Stimulated activated CD4-positive, alpha-beta T cell treated with anti-CD3 and anti-CD28 coated beads, Interleukin-2, amount 100 ng/mL, for 4 hours (primary cell): ENCODE measurements around the gene AP3D1.
"Not testable (repeated sequence)": the region's sequence is repeated elsewhere in the genome, so short reads cannot be mapped to it uniquely, and the experiment has no call there.

Experiments
- DNase-seq: peaks from one replicate; pipeline ENCODE4 v3.0.0-alpha.2; 2020; ENCODE audit warnings: low read depth

The AP3D1 gene

DNA sequence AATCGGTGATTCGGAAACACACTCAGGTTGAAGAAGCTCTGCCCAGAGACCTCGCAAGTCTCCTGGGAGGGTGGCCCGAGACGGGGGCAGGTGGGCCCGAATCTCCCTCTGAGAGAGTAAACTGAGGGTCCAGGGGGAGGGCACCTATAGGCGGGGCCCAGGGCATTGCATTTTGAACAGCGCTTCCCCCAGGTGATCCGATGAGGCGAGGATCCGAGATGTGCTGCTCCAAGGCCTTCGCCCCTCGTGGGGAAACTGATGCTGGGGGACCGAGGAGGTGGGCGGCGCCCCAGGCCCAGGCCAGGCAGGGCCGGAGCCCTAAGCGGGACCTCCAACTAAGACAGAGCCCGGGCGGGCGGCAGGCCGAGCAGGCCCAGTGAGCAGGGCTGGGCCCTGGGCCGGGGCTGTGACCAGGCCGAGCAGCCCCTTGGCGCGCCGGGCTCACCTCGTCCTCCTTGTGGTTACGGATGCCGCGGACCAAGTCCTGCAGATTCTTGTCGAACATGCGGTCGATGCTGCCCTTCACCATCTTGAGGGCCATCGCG lies 500 bp downstream of the AP3D1 start:
- no peak for DNase-seq

DNA sequence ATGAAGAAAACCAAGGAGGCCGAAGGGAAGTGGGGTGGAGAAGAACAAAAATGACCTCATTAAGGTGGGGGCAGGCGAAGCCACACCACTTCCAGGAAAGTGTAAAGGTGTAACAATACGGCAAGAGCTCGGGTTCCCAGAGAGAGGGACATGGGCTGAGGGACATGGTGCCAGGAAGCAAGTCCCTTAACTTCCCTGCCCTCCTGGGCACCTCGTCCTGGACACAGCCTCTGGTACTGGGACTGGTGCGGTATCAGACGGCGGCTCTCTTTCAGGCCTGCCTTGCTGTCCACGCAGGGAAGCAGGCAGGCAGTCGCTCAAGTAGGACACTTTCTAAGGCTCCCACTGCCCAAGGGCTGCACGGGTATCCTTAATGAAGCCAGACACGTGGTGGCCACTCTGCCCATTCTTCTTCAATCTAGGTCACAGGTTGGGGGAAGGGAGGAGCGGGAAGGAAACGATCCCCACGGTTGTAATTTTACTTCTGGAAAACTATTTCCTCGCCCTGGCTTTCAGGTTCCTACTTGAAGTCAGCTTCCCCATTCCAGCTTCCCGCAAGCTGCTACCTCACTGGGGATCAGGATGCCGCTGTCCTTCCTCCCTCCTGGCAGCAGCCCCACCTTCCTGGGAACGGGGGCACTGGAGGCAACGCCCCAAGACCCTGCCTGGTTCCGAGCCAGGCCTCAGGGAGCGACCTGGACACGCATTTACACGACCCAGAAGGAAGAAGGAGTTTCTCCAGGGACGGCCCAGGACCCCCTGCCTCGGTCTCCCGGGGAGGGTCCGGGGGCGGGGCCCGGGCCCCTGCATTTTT lies 1.2 kb downstream of the AP3D1 start:
- no peak for DNase-seq

DNA sequence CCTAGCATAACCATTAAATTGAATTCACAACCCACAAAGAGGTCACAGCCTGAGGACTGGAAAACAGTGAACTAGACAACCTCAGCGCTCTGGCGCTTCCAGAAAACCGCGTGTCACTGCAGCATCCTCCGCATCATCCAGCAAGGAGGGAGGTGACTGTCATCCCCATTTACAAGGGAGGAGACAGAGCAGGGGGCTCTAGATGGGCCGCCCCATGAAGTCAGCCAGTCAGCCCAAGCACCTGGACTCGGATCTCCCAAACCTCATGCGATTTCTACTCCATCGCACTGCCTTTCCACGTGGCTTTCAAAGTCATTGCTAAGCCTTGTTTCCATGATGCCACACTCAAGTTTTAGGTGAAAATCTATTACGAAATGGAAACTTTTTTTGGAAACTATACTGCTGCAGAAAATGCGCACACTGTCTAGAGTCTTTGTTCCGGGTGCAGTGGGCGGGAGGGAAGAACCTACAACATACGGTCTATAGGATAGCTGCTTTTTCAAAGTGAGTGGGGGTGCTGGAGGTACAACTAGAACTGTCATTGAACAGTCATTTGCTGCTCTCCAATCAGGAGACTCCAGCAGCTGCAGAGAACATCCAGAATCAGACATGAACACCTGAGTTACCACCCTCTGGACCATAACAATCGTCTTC lies 2.8 kb downstream of the AP3D1 start:
- DNase-seq: no peak

- no peak for DNase-seq
These were observed 5.5 kb downstream of the AP3D1 start for GRCh38 chr19:2145831-2146241.

- DNase-seq: no peak
These were observed 7.2 kb downstream of the AP3D1 start for GRCh38 chr19:2144190-2144589.

DNA sequence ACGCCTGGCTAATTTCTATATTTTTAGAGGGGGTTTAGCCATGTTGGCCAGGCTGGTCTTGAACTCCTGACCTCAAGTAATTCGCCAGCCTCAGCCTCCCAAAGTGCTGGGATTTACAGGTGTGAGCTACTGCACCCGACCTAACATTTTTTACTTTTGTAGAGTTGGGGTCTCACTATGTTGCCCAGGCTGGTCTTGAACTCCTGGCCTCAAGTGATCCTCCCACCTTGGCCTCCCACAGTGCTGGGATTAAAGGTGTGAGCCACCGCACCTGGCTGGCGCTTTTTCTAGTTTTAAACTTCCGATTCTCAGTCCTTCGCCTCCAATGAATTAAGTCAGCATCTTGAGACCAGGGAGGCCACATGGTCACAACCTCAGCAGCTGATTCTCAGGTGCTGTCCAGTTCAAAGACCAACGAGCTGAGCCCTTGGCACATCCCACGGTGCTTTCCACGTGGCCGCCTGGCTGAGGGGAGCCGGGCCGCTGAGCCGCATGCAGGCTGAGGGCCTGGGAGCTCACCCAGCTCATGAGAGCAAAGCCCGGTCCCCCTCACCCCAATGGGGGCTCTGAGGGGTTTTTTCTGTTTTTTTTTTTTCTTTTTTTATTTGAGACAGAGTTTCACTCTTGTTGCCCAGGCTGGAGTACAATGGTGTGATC lies 9.1 kb downstream of the AP3D1 start:
- no peak for DNase-seq

GRCh38 chr19:2140138-2140569 lies 11.2 kb downstream of the AP3D1 start:
- no peak for DNase-seq

DNA sequence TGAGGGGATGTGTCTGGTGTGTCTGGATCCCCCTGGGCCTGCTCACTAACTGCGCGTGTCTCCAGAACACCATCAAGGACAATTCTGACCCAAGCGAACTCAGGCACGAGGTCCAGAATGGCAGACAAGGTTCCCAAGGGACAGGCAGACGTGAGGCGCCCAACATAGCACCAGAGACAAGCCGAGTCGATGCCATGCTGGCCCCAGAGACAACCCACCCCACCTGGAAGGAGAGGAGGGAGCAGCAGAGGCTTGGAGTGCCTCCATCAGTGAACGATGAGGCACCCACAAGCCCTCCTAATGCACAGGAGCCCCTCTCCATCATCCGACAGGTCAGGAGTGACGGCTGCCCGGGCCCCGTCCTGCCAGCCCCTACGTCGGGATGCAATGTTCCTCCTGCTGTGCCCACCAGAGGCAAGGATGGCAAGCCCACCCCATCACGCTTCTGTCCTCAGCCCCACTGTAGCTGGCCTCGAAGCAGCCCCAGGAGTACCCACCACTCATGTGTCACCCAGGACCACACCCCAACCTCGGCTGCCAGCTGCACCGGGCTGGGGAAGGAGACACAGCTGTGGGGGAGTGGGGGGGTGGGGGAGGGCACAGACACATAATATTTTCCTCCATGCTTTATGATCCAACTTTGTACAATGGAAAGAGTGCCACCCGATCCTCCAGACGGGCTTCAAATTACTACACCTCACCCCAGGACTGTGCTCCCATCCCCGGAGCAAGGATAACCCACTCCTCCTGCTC lies 11.8 kb downstream of the AP3D1 start:
- no peak for DNase-seq

DNA sequence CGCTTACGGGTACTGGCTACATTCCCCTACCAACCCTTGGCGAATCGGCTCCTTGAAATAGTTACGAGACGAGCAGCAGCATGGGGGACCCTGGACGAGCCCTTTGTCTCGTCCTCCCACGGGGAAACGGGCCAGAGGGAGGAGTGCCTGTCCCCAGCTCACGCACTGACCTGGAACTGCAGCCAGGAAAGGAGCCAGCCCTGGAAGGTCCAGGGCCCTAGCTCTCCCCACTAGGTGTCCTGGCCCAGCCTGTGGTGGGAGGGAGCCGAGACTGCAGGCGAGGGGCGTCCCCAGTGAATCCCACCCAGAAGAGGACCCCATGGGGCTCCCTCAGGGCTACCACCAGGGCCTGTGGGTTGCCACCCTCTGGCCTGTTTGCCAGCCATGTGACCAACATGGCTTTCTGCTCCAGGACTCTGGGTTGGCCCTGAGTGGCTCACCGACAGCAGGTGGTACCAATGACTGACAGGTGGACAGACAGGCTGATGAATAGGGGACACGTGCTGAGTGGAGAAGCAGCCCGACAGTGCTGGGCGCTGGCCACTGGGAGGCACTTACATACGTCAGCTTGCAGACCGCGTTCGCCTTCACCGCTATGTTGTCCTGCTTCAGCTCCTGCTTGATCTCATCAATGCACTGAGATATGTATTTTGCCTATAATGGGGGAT lies 13.2 kb downstream of the AP3D1 start:
- DNase-seq: no peak

- DNase-seq: no peak
These were observed 14.6 kb downstream of the AP3D1 start for GRCh38 chr19:2136796-2137195.

DNA sequence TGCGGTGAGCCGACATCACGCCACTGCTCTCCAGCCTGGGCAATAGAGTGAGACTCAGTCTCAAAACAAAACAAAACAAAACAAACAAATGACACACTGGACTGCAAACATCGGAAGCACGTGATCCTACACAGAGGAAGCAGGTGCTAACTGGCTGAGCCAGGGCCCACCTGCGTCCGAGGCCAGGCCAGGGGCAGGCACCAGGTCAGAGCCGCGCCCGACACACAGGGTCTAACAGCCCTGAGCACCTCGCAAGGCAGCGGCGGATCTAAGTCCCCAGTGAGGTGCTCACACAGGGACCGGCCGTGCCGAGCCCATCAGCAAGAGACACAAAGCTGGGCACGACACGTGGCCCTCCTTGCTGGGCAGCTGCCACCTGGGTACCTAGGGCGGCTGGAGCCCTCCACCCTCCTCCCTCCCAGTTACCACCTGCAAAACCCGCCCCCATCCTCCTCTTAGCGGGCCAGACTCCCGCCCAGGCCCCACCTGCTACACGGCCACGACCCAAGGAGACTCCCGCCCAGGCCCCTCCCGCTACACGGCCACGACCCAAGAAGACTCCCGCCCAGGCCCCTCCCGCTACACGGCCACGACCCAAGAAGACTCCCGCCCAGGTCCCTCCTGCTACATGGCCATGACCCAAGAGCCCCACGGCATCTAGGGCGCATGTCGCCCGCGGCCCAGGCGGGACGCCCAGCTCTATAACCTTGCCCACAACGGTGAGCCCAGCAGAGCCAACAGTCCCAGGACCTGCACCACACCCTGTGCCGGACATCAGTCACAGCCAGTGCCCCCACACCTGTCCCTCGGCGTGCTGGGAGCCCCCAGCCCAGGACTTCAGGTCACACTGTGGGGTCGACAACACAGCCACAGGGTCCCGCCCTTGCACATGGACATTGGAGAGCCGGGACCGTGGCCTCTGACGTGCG lies 15.6 kb downstream of the AP3D1 start:
- no peak for DNase-seq

DNA sequence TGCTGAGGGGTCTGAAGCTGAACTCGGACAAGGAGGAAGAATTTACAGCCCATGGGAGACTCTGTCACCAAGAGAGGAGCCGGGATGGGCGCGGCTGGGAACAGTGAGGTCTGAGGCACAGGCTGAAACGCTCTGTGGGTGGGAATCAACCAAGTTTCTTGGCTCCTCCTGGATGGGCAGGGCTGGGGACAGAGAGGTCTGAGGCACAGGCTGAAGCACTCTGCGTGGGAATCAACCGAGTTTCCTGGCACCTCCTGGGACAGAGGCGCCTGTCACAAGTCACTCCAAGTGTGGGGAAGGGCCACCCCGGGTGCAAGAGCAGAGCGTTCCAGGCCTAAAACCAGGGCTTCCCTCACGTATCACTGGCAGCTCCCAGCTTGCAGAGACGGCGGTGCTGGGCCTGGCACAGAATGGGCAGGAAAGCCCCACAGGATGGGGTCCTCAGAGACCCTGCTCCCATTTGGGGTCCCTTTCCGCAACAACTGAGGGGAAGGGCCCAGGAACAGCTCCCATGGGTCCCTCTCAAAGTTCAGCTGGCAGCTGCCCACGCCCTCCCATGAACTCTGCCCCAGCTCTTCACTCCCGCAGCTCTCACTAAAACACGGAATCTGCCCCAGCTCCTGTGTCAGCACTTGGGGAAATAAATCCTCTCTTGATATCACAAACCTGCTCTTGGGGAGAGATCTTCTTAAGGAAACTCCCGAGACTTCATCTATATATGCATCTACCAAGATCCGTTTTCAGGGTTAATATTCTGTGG lies 18.5 kb downstream of the AP3D1 start:
- no peak for DNase-seq

DNA sequence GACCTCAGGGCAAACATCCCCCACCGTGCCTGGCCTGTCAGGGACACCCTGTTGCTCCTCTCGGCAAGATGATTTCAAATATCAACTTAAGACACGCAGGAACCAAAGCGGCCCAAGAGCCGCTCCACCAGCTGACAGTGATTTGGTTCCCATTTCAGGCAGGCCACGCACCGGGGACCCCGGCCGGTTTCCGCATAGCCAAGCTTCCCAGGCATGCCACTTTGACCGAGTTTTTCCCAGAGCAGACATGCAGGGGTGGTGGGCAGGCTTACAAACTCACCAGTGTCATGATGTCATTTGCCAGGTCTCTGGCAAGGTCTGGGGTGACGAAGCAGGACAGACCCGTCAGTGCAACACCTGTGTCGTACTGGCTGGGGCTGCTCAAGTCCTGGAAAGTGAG lies 19.2 kb downstream of the AP3D1 start:
- no peak for DNase-seq

DNA sequence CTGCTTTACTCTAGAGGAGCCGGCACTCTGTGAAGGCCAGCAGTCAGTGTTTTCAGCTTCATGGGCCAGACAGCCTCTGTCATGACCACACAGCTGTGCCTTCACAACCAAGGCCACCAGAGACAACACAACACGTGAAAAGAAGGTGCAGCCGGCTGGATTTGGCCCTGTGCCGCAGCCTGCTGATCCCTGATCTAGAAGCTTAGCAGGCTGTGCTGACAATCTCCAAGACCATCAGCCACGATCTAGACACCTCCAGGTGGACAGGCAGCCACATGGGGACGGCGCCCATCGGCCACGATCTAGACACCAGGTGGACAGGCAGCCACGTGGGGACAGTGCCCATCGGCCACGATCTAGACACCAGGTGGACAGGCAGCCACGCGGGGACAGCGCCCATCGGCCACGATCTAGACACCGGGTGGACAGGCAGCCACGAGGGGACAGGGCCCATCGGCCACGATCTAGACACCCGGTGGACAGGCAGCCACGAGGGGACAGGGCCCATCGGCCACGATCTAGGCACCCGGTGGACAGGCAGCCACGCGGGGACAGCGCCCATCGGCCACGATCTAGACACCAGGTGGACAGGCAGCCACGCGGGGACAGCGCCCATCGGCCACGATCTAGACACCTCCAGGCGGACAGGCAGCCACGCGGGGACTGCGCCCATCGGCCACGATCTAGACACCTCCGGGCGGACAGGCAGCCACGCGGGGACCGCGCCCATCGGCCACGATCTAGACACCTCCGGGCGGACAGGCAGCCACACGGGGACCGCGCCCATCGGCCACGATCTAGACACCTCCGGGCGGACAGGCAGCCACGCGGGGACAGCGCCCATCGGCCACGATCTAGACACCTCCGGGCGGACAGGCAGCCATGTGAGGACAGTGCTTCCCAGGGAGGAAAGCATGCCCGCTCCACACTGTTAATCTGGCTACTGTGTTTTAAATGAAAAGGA lies 20.1 kb downstream of the AP3D1 start:
- DNase-seq: not testable (repeated sequence)

DNA sequence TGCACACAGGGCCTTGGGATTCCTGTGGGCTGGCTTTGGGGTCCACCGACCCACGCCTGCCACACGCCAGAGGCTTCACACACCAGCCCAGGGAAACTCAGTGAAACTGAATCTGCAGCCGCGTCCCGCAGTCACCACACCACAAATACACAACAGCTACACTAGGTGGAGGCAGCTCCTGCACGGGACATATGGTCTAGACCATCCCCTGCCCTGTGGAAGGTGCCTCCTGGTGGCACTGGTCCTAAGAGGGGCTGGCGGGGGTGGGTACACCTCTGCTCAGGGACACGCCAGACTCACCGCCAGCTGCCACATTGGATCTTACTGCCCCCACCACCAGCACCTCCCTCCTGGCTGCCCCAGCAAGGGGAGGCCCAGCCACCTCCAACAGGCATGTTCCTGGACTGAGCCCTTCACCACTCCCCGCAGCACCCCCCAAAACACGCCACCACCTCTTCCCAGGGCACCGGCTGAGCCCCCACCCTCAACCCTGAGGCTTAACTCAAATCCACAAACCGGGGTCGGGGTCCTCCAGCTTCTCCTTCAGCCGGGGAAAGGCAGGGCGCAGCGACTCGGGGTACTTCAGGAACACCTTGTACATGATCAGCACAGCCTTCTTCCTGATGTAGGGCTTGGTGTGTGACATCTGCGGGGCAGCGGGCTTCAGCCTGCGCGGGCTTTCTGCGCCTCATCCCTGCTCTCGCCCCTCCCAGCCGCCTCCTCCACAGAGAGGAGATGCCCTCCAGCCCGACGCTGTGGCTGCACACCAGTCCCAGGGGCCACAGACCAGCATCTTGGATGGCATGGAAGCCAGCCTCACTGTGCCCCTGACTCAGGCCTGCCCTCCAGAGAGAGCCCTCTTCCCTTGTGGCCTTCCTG lies 21.2 kb downstream of the AP3D1 start:
- no peak for DNase-seq

DNA sequence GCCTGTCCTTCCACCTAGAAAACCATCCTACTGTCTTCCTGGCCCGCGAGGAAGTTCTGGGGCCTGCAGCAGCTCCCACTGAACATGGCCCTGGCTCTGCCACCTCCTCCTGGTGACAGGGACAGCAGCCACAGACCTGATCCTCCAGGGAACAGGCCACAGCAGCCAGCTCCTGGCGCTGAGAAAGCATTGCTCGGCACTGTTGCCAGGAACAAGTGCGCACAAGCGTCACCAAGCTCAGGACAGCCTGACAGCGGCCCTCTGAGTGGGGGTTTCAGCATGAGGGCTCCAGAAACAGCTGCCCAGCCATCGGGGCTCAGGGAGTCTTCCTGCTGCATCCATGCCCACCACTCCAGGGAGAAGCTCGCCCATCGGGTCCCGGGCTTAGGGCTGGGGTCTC lies 21.9 kb downstream of the AP3D1 start:
- DNase-seq: no peak

GRCh38 chr19:2129022-2129421 lies 22.3 kb downstream of the AP3D1 start:
- DNase-seq: no peak
